DND-41 (cell line): Measurements from ENCODE around the gene TMEM163.

Experiments used
- ATAC-seq: fragments of 200-7000 bp; cut with Tn5 transposase; 3 replicates; pipeline ENCODE4 v1.9.1; 2021; ENCODE audit warnings: low read depth; ENCODE audit not compliant: insufficient read depth
- DNase-seq: peaks from one replicate; pipeline ENCODE4 v3.0.0-alpha.2; 2020
- H2AFZ ChIP-seq: 2 replicates; pipeline ENCODE4 v1.6.0; 2012; ENCODE audit warnings: low read depth, low read length
- H3K27ac ChIP-seq: 2 replicates; pipeline ENCODE4 v1.5.1; 2012; ENCODE audit warnings: low read length, inconsistent platforms
- H3K27me3 ChIP-seq: fragments of 200-600 bp; sonication (generic); 2 replicates; pipeline ENCODE4 v1.6.0; 2012; ENCODE audit warnings: low read length, mild to moderate bottlenecking, inconsistent platforms; ENCODE audit not compliant: insufficient read depth, poor library complexity
- H3K36me3 ChIP-seq: 2 replicates; pipeline ENCODE4 v1.5.1; 2012; ENCODE audit warnings: low read length, inconsistent platforms; ENCODE audit not compliant: insufficient read depth
- H3K4me1 ChIP-seq: 2 replicates; pipeline ENCODE4 v1.5.1; 2012; ENCODE audit warnings: mild to moderate bottlenecking, low read length; ENCODE audit not compliant: insufficient read depth
- H3K4me2 ChIP-seq: 2 replicates; pipeline ENCODE4 v1.6.0; 2012; ENCODE audit warnings: mild to moderate bottlenecking, moderate library complexity, low read length, inconsistent platforms; ENCODE audit not compliant: insufficient read depth
- H3K4me3 ChIP-seq, 2 experiments: fragments of 200-600 bp in 1 of 2; shearing (Covaris generic) in 1 of 2; 2 replicates each; pipeline ENCODE4 v1.5.1; 2012 to 2016; ENCODE audit warnings: inconsistent platforms in 2 of 2, low read length in 2 of 2, mild to moderate bottlenecking in 2 of 2, low read depth in 1 of 2, moderate library complexity in 1 of 2
- H3K79me2 ChIP-seq: 2 replicates; pipeline ENCODE4 v1.6.0; 2012; ENCODE audit warnings: low read length, inconsistent platforms; ENCODE audit not compliant: insufficient read depth
- H3K9ac ChIP-seq: 2 replicates; pipeline ENCODE4 v1.6.0; 2012; ENCODE audit warnings: low read depth, mild to moderate bottlenecking, inconsistent platforms, low read length, moderate library complexity
- H3K9me3 ChIP-seq: 2 replicates; pipeline ENCODE4 v1.5.1; 2012; ENCODE audit warnings: low read length, moderate library complexity, mild to moderate bottlenecking, inconsistent platforms; ENCODE audit not compliant: insufficient read depth, severe bottlenecking
- H4K20me1 ChIP-seq: 2 replicates; pipeline ENCODE4 v1.6.0; 2012; ENCODE audit warnings: low read length; ENCODE audit not compliant: insufficient read depth
- EZH2 ChIP-seq: IDR thresholded peaks from 3 replicates; pipeline ENCODE4 v1.6.1; 2012; ENCODE audit warnings: borderline replicate concordance, low read depth, mild to moderate bottlenecking, moderate library complexity, low read length, inconsistent platforms; ENCODE audit not compliant: severe bottlenecking
- TF ChIP-seq, protein P1 (sequence below): IDR thresholded peaks from 2 replicates; pipeline ENCODE4 v1.5.1; 2012; ENCODE audit warnings: borderline replicate concordance, low read length, moderate library complexity, mild to moderate bottlenecking; ENCODE audit not compliant: poor library complexity, severe bottlenecking; ENCODE audit errors: extremely low read depth

TMEM163 gene

DNA sequence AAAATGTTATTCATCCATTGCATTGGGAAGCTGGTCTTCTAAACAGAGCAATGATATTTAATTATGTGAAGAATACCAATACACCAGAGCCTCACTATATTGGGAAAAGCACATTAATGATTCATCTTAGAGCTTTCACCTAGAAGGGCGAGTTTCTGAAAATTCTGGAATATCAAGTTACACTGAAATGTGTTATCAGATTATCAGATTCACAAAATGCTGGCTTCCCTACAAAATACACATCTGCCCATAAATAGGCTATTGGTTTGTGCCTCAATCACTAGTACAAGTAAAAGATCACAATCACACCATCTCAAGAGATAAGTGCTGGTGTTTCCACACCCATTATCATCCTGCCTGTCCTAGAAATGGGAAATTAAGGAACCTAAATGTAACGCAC, 200.7 kb downstream of the TMEM163 start:
- H3K4me2 ChIP-seq, result no peak overlapping the region
- no peaks in the 10 kb centered on the region for H3K9me3 ChIP-seq
- no peak overlapping the region for H2AFZ ChIP-seq
- no peaks in the 10 kb centered on the region for H3K79me2 ChIP-seq
- H3K9ac ChIP-seq, result no peak overlapping the region
- H3K36me3 ChIP-seq, result no peaks in the 10 kb centered on the region
- DNase-seq, result no peak
- H3K4me3 ChIP-seq, result no peak overlapping the region
- no peaks in the 10 kb centered on the region for H4K20me1 ChIP-seq
- H3K4me1 ChIP-seq, result no peaks in the 10 kb centered on the region
- H3K27me3 ChIP-seq, result no peaks in the 10 kb centered on the region
- no peak for ATAC-seq
- H3K27ac ChIP-seq, result no peak overlapping the region
- TF ChIP-seq, protein P1, sequence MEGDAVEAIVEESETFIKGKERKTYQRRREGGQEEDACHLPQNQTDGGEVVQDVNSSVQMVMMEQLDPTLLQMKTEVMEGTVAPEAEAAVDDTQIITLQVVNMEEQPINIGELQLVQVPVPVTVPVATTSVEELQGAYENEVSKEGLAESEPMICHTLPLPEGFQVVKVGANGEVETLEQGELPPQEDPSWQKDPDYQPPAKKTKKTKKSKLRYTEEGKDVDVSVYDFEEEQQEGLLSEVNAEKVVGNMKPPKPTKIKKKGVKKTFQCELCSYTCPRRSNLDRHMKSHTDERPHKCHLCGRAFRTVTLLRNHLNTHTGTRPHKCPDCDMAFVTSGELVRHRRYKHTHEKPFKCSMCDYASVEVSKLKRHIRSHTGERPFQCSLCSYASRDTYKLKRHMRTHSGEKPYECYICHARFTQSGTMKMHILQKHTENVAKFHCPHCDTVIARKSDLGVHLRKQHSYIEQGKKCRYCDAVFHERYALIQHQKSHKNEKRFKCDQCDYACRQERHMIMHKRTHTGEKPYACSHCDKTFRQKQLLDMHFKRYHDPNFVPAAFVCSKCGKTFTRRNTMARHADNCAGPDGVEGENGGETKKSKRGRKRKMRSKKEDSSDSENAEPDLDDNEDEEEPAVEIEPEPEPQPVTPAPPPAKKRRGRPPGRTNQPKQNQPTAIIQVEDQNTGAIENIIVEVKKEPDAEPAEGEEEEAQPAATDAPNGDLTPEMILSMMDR, result no peak
- no peak for TF ChIP-seq EZH2

DNA sequence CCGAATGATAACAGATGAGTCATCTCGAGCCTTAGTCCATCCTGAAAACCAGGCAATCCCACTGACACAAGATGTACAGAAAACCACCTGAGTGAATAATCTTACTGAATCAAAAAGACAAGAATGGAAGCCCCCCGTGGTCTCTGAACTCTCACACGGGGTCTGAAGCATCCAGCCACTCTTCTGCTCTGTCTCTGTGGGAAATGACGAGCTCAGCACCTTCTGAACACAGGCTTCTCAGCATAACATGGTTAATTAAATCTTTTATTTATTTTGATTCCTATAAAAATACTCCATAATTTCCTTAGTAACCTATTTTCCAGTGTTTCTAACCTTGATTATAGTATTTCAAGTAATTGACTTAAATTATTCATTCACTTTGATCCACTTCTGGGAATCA, 203.7 kb downstream of the TMEM163 start:
- no peak overlapping the region for H3K27ac ChIP-seq
- ATAC-seq, result no peak
- H4K20me1 ChIP-seq, result no peaks in the 10 kb centered on the region
- no peaks in the 10 kb centered on the region for H3K9me3 ChIP-seq
- H3K79me2 ChIP-seq, result no peaks in the 10 kb centered on the region
- no peaks in the 10 kb centered on the region for H3K27me3 ChIP-seq
- TF ChIP-seq, protein P1, result no peak
- TF ChIP-seq EZH2, result no peak
- H3K4me1 ChIP-seq, result no peaks in the 10 kb centered on the region
- no peak overlapping the region for H3K4me2 ChIP-seq
- no peaks in the 10 kb centered on the region for H3K36me3 ChIP-seq
- no peak overlapping the region for H2AFZ ChIP-seq
- no peak overlapping the region for H3K9ac ChIP-seq
- DNase-seq, result no peak
- no peak overlapping the region for H3K4me3 ChIP-seq

DNA sequence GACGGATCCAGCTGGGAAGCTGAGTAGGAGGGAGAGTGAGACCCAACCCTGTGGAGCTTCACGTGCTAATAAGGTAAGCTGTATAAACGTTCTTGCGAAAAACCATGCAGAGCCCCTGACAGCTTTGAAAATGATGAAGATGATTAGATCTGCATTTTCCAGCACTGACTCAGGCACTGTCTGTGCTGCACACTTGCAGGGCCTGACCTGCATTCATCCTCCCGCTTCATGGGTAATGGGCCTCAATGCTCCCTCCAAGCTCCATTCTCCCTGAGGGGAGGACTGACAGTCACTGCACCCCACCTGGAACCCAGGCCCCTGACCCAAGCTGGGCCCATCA, 205.4 kb downstream of the TMEM163 start:
- no peak overlapping the region for H3K9ac ChIP-seq
- DNase-seq, result no peak
- no peak overlapping the region for H2AFZ ChIP-seq
- no peak overlapping the region for H3K4me3 ChIP-seq
- TF ChIP-seq, protein P1, result no peak
- no peak for TF ChIP-seq EZH2
- H3K36me3 ChIP-seq, result no peaks in the 10 kb centered on the region
- no peaks in the 10 kb centered on the region for H3K4me1 ChIP-seq
- H3K4me2 ChIP-seq, result no peak overlapping the region
- no peaks in the 10 kb centered on the region for H3K9me3 ChIP-seq
- no peak for ATAC-seq
- no peaks in the 10 kb centered on the region for H3K27me3 ChIP-seq
- H3K27ac ChIP-seq, result no peak overlapping the region
- no peaks in the 10 kb centered on the region for H3K79me2 ChIP-seq
- H4K20me1 ChIP-seq, result no peaks in the 10 kb centered on the region
